ENCODE data around the gene CARMIL1. TPM values are rescaled to one million over a fixed set of nuclear protein-coding genes. Genes with fewer than 3 reads are reported as not detected.

CARMIL1 gene
- total RNA-seq, 2 donors from 2014 or later = 11.9 to 13.7 TPM

GRCh38 chr6:25620391-25620790 is 341.2 kb downstream of the CARMIL1 start:
- no peak overlapping the region for H3K4me3 ChIP-seq
- TF ChIP-seq CTCF (IDR thresholded peaks at IDR 0.05) (no peak), POLR2A (IDR thresholded peaks at IDR 0.05) (no peak)
- WGBS, 2 donors = 5 to 22% methylated on average over 2 of the region's 2 CpGs
- H3K27ac ChIP-seq = no peak overlapping the region
- no peaks in the 10 kb centered on the region for H3K9me3 ChIP-seq
- H3K4me1 ChIP-seq = peaks cover 16% of the 10 kb centered on the region
- DNase-seq = no peak
- no peaks in the 10 kb centered on the region for H3K27me3 ChIP-seq
- intact Hi-C loops (cut with DNase I) = no loop called here
- no peak for ATAC-seq
- H3K36me3 ChIP-seq (replicated peaks in 1 of 2; ENCODE audit: insufficient read depth in 1 of 2, low read depth in 2 of 2) = no peaks in the 10 kb centered on the region

- whole genome bisulfite sequencing, 2 donors = 9 to 19% methylated on average over 1 of the region's 1 CpG
- intact Hi-C loops (cut with DNase I) = no loop called here
- peak; percentile 20 to 65 (median 46) for DNase-seq
- H3K27ac ChIP-seq = peak overlapping the region in 1 of 4 donors; percentile 14
- no peak overlapping the region for H3K4me3 ChIP-seq
- H3K4me1 ChIP-seq = peaks cover 16% of the 10 kb centered on the region
- TF ChIP-seq POLR2A (IDR thresholded peaks at IDR 0.05) (no peak), CTCF (IDR thresholded peaks at IDR 0.05) (no peak)
- no peaks in the 10 kb centered on the region for H3K27me3 ChIP-seq
- ATAC-seq = peak; percentile 71
- H3K36me3 ChIP-seq (replicated peaks in 1 of 2; ENCODE audit: insufficient read depth in 1 of 2, low read depth in 2 of 2) = no peaks in the 10 kb centered on the region
- H3K9me3 ChIP-seq = no peaks in the 10 kb centered on the region
These were observed 343.9 kb downstream of the CARMIL1 start for GRCh38 chr6:25623065-25623464.

GRCh38 chr6:25623879-25624278 is 344.7 kb downstream of the CARMIL1 start:
- H3K27me3 ChIP-seq = no peaks in the 10 kb centered on the region
- ATAC-seq = no peak
- 25 to 81% methylated on average over 1 of the region's 1 CpG for WGBS, 2 donors
- peaks cover 16% of the 10 kb centered on the region for H3K4me1 ChIP-seq
- no peak for DNase-seq
- TF ChIP-seq CTCF (IDR thresholded peaks at IDR 0.05) (no peak), POLR2A (IDR thresholded peaks at IDR 0.05) (no peak)
- intact Hi-C loops (cut with DNase I) = no loop called here
- H3K27ac ChIP-seq = no peak overlapping the region
- H3K9me3 ChIP-seq = no peaks in the 10 kb centered on the region
- no peaks in the 10 kb centered on the region for H3K36me3 ChIP-seq (replicated peaks in 1 of 2; ENCODE audit: insufficient read depth in 1 of 2, low read depth in 2 of 2)
- H3K4me3 ChIP-seq = no peak overlapping the region

- DNase-seq (no peak), ATAC-seq (no peak)
- no peak overlapping the region for H3K4me3 ChIP-seq
These were observed 347.8 kb downstream of the CARMIL1 start for GRCh38 chr6:25627001-25627400.

More at GRCh38 chr6:25627001-25627400, 347.8 kb downstream of the CARMIL1 start:
- no peaks in the 10 kb centered on the region for H3K9me3 ChIP-seq
- H3K36me3 ChIP-seq (replicated peaks in 1 of 2; ENCODE audit: insufficient read depth in 1 of 2, low read depth in 2 of 2) = no peaks in the 10 kb centered on the region
- no peaks in the 10 kb centered on the region for H3K27me3 ChIP-seq
- TF ChIP-seq POLR2A (IDR thresholded peaks at IDR 0.05) (no peak), CTCF (IDR thresholded peaks at IDR 0.05) (no peak)
- intact Hi-C loops (cut with DNase I) = no loop called here
- peaks cover 16% of the 10 kb centered on the region for H3K4me1 ChIP-seq
- no peak overlapping the region for H3K27ac ChIP-seq
- WGBS, 2 donors = 89 to 95% methylated on average over 3 of the region's 3 CpGs
